ENCODE measurements around the gene CLCN2.

The CLCN2 gene

DNA sequence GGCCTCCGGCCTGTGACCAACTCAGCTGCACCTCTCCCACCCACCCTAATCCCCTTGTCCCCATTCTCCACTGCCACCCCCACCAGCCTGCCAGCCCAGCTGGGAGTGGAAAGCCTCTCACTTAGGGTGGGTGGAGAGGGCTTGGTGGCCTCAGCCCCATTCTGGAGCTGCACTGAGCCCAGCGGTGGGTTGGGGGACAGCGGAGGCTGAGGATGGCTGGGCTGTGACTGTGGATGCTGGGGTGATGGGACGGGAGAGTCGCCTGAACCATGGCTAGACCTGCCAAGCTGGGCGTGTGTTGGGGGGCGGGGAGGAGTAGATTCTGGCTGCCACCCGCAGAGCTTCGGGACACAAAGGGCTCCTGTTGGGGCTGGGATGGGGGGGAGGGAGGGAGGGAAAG lies 1.8 kb downstream of the CLCN2 start:
- DNase-seq = no peak

GRCh38 chr3:184358921-184359350 lies 2.5 kb downstream of the CLCN2 start:
- no peak for DNase-seq

GRCh38 chr3:184358124-184358767 lies 3.2 kb downstream of the CLCN2 start:
- DNase-seq = no peak

DNA sequence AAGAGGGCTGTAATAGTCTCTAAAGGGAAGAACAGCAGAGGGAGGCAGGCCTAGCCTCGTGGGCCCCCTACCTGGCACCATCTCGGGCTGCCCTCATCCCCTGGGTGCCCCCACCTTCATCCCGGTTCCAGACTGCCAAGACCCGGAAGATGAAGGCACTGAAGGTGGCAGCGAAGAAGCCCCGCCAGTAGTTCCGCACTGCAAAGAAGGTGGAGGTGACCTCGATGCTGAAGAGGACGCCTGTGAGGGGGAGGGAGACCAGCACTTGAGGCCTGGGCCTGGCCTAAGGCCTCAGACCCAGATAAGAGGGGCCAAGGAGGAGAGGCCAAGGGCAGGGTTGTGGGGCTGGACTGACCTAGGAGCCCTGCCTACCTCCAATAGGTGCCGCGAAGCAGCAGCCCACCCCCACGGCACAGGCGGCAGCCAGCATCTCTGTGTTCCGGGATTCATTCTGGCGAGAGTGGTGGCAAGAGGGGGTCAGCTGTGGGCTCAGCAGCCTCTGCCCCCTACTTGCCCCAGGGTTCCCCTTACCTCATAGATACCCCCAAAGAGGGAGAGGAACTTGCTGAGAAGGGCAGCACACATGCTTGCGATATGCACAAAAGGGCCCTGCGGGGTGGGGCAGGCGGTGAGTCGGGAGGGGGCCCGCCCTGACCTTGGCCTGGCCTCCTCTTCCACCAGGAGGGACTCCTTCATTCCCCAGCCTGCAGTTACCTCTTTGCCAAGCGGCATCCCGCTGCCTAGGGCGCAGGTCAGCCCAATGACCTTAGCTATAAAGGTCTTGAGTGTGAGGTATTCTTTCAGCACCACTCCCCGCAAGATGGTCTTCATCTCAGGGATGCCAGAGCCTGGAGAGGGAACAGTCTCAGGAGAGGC lies 3.9 kb downstream of the CLCN2 start:
- no peak for DNase-seq

DNA sequence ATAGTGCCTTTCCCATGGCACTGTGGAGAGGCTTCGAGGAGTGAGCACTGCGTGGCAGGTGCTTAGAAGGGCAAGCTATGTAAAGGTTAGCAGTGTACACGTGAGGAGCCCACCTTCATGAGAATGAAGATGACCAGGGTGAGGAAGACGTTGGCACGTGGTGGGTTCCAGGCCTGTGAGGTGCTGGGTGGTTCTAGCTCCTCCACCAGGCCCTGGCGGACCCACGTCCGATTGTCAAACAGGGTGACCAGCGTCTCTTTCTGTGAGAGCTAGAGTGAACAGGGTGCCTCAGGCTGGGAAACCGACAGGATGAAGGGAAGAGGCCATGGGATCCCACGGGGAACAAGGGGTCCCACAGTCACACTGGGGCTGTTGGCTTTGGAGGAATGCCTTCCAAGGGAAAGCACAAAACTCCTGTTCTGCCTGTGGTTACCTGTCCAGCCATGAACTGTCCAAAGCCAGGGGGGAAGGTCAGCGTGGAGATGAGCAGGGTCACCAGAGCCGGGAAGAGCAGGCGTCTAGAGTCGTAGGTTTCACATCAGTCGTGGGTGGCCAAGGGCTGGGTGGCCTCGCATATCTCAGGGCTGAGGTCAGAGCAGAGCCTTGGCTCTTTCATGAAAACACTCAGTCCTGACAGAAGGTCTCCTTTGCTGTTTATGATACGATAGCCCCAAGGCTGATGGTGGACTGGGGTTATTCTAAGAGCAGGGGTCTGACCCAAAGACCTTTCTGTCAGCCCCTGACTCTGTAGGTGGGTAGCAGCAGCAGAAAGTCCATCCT lies 6.0 kb downstream of the CLCN2 start:
- DNase-seq = no peak

DNA sequence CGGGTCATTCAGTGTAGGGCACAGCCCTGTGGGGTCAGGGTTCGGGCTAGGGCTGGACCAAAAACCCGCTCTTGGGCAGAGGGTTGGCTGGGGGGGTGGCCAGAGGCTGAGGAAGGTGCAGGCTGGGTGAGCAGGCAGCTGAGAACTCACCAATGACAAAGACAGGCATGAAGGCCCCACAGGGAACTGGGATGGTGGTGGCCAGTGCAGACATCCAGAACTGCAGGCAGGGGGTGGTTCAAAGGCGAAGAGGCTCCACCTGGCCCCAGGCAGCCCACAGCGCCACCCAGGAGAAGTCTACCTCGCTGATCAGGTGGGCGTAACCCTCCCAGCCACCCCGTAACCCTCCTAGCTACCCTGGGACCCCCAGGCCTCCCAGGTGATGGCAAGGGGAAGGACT lies 6.7 kb downstream of the CLCN2 start:
- no peak for DNase-seq

- peak; percentile 79 to 81 for DNase-seq
Observed at GRCh38 chr3:184354121-184354728, 7.2 kb downstream of the CLCN2 start.

GRCh38 chr3:184353546-184353941 lies 7.9 kb downstream of the CLCN2 start:
- DNase-seq = no peak

DNA sequence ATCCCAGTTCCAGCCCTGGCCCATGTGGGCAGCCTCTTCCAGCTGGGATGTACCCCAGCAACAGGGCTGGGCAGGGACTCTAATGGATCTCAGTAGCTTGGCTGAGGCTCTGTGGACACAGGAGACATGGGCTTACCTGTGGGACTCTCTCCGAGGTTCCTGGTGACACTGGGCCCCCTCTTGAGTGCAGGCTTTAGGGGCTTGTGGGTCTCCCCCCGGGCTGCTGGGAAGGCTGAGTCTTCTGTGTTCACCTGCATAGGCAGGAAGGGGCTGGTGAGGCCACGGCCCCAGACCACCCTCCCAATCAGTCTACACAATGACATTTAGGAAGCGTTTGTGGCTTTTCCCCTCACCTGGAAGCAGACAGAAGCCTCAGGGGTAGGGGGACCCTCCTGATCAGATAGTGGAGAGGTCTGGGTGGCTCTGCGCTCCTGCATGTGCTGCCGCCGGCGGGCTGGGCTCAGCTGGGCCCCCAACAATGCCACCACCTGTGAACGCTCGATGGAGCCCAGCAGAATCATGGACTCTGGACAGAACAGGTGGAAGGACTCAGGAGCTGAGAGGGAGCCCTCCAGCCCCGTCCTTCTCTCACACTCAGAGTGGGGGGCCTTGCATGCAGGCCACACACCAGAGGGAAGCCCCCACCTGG lies 8.4 kb downstream of the CLCN2 start:
- no peak for DNase-seq

DNA sequence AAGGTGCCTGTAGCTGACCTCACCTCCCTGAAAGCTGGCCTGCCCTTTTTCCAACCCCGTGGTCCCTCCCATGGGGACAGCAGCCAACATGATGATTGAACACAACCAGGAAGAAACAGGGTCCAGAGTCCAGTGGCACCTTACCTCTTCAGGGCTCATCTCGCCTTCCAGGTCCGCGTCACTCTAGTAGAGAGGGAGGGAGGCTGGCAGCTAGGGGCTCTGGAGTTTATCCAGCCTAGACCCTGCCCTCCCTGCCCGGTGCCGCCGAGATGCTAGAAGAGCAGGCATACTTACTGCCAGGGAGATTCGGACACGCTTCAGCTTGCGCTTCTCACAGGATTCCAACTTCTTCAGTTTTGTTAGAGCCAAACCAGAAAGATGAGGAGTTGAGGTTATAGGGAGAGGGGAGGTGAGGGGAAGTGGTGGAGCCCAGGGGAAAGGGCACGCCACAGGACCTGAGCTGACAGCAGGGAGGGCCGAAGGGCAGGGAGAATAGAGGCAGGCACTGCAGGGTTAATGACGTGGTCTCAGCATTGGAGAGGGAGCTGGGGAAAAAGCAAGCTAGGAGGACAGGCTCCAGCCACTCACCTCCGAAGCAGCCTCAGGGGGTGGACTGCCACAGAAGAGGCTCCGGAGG lies 9.1 kb downstream of the CLCN2 start:
- no peak for DNase-seq

- DNase-seq = no peak
Observed at GRCh38 chr3:184351511-184352148, 9.8 kb downstream of the CLCN2 start.

DNA sequence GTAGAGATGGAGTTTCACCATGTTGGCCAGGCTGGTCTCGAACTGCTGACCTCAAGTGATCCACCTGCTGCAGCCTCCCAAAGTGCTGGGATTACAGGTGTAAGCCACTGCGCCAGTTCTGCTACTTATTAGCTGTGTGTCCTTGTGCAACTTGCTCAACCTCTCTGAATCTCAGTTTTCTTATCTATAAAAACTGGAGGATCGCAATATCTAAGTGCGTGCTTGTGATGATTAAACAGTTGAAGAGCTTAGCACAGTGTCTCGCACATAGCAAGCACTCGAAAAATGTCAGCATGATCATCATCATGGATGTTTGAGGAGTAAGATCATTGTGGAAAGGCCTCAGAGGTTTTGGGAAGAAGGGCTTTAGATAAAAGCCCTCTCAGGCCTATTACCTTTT lies 10.8 kb downstream of the CLCN2 start:
- DNase-seq = no peak

GRCh38 chr3:184349563-184350470 lies 11.6 kb downstream of the CLCN2 start:
- DNase-seq = no peak

GRCh38 chr3:184348057-184348382 lies 13.4 kb downstream of the CLCN2 start:
- no peak for DNase-seq

- DNase-seq = no peak
Observed at GRCh38 chr3:184347321-184348056, 13.9 kb downstream of the CLCN2 start.

DNA sequence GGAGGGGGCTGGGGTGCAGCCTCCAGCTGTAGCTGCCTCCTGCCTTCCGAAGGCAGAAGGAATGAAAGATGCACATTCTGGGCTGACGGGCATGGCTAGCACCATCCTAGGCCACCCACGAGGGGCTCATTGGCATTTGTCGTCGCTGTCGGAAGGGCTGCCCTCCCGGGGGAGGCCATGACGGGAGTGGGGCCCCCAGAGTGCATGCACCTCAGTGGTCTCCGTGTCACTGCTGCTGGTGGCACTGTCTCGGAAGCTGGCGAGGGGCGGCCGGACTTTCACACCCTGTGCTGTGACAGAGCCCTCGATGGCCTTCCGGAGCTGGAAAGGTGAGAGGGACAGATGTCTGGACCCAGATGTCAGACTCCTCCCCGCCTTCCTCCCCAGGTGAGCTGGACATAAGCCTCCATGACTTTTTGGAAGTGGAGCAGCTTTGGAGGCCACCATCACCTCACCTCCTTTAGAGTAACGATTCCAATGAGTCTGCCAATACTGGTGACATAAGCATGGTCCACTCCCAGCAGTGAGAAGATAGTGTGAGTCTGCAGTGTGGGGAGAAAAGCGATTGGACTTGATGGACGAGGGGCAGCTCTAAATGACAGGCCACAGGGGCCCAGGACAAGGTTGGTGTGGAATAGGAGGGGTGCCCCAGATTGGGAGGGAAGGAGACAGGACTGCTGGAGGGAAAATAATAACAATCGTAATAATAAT lies 14.8 kb downstream of the CLCN2 start:
- DNase-seq = no peak

DNA sequence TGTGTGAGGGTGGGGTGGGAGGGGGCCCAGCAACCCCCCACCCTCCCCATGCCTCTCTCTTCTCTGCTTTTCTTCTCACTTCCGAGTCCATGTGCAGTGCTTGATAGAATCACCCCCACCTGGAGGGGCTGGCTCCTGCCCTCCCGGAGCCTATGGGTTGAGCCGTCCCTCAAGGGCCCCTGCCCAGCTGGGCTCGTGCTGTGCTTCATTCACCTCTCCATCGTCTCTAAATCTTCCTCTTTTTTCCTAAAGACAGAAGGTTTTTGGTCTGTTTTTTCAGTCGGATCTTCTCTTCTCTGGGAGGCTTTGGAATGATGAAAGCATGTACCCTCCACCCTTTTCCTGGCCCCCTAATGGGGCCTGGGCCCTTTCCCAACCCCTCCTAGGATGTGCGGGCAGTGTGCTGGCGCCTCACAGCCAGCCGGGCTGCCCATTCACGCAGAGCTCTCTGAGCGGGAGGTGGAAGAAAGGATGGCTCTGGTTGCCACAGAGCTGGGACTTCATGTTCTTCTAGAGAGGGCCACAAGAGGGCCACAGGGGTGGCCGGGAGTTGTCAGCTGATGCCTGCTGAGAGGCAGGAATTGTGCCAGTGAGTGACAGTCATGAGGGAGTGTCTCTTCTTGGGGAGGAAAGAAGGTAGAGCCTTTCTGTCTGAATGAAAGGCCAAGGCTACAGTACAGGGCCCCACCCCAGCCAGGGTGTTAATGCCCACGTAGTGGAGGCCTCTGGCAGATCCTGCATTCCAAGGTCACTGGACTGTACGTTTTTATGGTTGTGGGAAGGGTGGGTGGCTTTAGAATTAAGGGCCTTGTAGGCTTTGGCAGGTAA lies 15.9 kb downstream of the CLCN2 start:
- DNase-seq = no peak

GRCh38 chr3:184344579-184345316 lies 16.7 kb downstream of the CLCN2 start:
- no peak for DNase-seq
